ENCODE measurements around the gene LRRN2.

DNA sequence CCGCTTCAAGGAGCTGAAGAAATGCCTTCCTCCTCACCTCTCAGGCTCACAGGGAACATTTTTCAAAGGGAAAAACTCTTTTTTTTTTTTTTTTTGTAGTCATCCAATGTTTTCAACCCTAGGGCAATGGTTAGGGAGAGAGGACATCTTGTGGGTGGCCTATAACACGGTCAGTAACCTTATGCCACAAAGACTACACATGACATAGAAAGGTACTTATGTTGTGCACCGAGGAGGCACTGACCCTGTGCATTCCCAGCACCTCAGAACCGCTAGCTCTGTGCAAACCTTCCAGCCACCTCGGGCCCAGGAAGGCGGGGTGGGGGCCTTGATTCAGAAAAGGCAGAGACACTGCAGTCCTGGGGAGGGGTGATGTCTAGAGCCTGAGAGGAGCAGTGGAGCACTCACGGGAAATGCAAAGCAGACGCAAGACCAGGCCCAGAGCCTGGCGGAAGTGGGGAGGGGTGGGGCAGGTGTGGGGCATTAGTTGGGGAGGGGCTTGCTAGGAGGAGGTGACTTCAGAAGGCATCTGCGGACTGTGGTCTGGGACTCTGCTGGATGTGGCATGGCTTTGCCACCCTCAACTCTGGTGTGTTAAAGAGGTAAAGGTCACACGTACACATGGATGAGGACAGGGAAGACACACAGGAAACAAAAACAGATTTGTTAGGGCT is 100.7 kb downstream of the LRRN2 start:
- TF ChIP-seq CTCF (IDR thresholded peaks at IDR 0.05): no peak
- TF ChIP-seq POLR2A (IDR thresholded peaks at IDR 0.05): no peak
